ENCODE data around the gene PTPRCAP. TPM values are rescaled to one million over a fixed set of nuclear protein-coding genes. Genes with fewer than 3 reads are reported as not detected.

The PTPRCAP gene
- total RNA-seq, 1 experiment from 2014 or later = 1.7 TPM

- H3K4me3 Mint-ChIP-seq = no peak overlapping the region
- no peaks in the 10 kb centered on the region for H3K23me2 ChIP-seq (ENCODE audit: insufficient read length, low read depth, low read length, poor library complexity, severe bottlenecking)
- H3K9me3 ChIP-seq (ENCODE audit: control insufficient read depth, low read depth, low read length) = no peaks in the 10 kb centered on the region
- H3K4me1 Mint-ChIP-seq = 0 out of 4 replicates have a peak, but pooled peaks cover 2 to 7% of the 10 kb centered on the region in 2 experiments
- no peak overlapping the region for H2BK12ac ChIP-seq (ENCODE audit: insufficient read length, low read depth, low read length)
- H2AFZ ChIP-seq (ENCODE audit: low read length) = no peak overlapping the region
- H3K4me1 ChIP-seq (ENCODE audit: insufficient read depth, low read length) = no peaks in the 10 kb centered on the region
- H2BK120ac ChIP-seq (ENCODE audit: low read depth, low read length, poor library complexity, severe bottlenecking) = no peak overlapping the region
- no peak overlapping the region for H3K14ac ChIP-seq (ENCODE audit: insufficient read depth, low read length)
- no peak overlapping the region for H3T11ph ChIP-seq (ENCODE audit: low read length)
- H4K5ac ChIP-seq (ENCODE audit: insufficient read length, low read depth, low read length) = no peak overlapping the region
- H3K23ac ChIP-seq (ENCODE audit: insufficient read length, low read depth, low read length) = no peak overlapping the region
- TF ChIP-seq, protein P1, sequence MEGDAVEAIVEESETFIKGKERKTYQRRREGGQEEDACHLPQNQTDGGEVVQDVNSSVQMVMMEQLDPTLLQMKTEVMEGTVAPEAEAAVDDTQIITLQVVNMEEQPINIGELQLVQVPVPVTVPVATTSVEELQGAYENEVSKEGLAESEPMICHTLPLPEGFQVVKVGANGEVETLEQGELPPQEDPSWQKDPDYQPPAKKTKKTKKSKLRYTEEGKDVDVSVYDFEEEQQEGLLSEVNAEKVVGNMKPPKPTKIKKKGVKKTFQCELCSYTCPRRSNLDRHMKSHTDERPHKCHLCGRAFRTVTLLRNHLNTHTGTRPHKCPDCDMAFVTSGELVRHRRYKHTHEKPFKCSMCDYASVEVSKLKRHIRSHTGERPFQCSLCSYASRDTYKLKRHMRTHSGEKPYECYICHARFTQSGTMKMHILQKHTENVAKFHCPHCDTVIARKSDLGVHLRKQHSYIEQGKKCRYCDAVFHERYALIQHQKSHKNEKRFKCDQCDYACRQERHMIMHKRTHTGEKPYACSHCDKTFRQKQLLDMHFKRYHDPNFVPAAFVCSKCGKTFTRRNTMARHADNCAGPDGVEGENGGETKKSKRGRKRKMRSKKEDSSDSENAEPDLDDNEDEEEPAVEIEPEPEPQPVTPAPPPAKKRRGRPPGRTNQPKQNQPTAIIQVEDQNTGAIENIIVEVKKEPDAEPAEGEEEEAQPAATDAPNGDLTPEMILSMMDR (conservative IDR thresholded peaks at IDR 0.05) = no peak
- H3K9ac ChIP-seq (ENCODE audit: extremely low read depth, insufficient read length, low read length) = no peak overlapping the region
- H3K79me2 ChIP-seq (ENCODE audit: insufficient read depth, low read length) = no peaks in the 10 kb centered on the region
- H4K8ac ChIP-seq (replicated peaks; ENCODE audit: insufficient read length, low read depth, low read length) = no peak overlapping the region
- no peak overlapping the region for H2BK5ac ChIP-seq (ENCODE audit: insufficient read length, low read length)
- H2AK5ac ChIP-seq (ENCODE audit: insufficient read length, low read length) = no peak overlapping the region
- H3K4ac ChIP-seq (ENCODE audit: low read depth, low read length) = no peak overlapping the region
- H3K56ac ChIP-seq (ENCODE audit: insufficient read length, low read depth, low read length) = no peak overlapping the region
- H3K18ac ChIP-seq (ENCODE audit: insufficient read length, low read depth, low read length) = no peak overlapping the region
- H4K20me1 ChIP-seq (ENCODE audit: control insufficient read depth, insufficient read depth, insufficient read length) = no peaks in the 10 kb centered on the region
- no peaks in the 10 kb centered on the region; a peak in 1 of 7 replicates for H3K36me3 Mint-ChIP-seq (ENCODE audit: insufficient read depth in 1 of 3, low read depth in 3 of 3)
- no peak overlapping the region for H3K27ac ChIP-seq (ENCODE audit: insufficient read length, low read depth, low read length)
- H3K27ac Mint-ChIP-seq = no peak overlapping the region
- H2BK20ac ChIP-seq (ENCODE audit: low read depth, low read length, poor library complexity, severe bottlenecking) = no peak overlapping the region
- no peaks in the 10 kb centered on the region for H3K9me3 Mint-ChIP-seq
- H2BK15ac ChIP-seq (ENCODE audit: low read depth, low read length) = no peak overlapping the region
- H3K27me3 Mint-ChIP-seq (ENCODE audit: low read depth) = peaks cover 15% of the 10 kb centered on the region
- H4K91ac ChIP-seq (ENCODE audit: insufficient read length, low read depth, low read length) = no peak overlapping the region
- WGBS (ENCODE audit: extremely low coverage, insufficient read length, low lambda C conversion rate) = no CpG with 5 or more reads among the region's 7 CpGs
- no peaks in the 10 kb centered on the region for H3K27me3 ChIP-seq (ENCODE audit: insufficient read depth, low read length)
- no peak overlapping the region for H3K4me2 ChIP-seq (ENCODE audit: insufficient read depth, insufficient read length, low read length)
- DNase-seq = no peak
- no peaks in the 10 kb centered on the region for H3K79me1 ChIP-seq (ENCODE audit: insufficient read depth, low read depth, low read length, poor library complexity, severe bottlenecking)
These were observed 10.7 kb upstream of the PTPRCAP start for GRCh38 chr11:67448220-67448609.
